HG02610 (cell line): ENCODE data around the gene HGFAC.
"Not testable (repeated sequence)": the region's sequence is repeated elsewhere in the genome, so short reads cannot be mapped to it uniquely, and the experiment has no call there.

Experiments
- ATAC-seq: cut with Tn5 transposase; IDR thresholded peaks from one replicate; pipeline ENCODE4 v1.9.1; 2021; ENCODE audit warnings: mild to moderate bottlenecking, moderate library complexity; ENCODE audit not compliant: unreplicated experiment

HGFAC gene

GRCh38 chr4:3440011-3440410 is 1.8 kb upstream of the HGFAC start:
- no peak for ATAC-seq

DNA sequence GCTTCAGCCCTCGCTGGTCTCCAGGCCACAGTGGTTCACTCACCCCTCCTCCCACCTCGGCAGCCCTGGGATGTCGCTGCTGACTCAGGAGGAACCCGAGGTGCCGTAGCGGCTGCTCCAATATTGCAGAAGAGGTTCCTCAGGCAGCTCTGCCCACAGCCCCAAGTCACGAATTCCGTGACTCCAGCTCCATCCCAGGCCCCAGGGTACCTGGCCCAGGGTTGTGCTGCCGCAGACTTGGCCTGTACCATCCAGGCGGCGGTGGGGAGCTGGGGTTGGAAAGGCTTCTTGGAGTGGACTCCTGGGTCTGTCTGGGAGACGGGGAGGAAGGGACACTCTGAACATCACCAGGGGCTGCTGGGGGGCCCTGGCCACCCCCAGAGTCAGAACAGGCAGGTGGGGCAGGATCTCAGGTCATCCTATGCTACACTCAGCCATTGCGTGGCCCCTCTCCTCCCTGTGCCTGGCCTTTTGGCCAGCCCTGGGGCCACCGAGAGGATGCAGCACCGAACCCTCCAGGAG is 728 bp upstream of the HGFAC start:
- ATAC-seq, result no peak

- ATAC-seq, result no peak
These were observed 741 bp downstream of the HGFAC start for GRCh38 chr4:3442460-3442958.

DNA sequence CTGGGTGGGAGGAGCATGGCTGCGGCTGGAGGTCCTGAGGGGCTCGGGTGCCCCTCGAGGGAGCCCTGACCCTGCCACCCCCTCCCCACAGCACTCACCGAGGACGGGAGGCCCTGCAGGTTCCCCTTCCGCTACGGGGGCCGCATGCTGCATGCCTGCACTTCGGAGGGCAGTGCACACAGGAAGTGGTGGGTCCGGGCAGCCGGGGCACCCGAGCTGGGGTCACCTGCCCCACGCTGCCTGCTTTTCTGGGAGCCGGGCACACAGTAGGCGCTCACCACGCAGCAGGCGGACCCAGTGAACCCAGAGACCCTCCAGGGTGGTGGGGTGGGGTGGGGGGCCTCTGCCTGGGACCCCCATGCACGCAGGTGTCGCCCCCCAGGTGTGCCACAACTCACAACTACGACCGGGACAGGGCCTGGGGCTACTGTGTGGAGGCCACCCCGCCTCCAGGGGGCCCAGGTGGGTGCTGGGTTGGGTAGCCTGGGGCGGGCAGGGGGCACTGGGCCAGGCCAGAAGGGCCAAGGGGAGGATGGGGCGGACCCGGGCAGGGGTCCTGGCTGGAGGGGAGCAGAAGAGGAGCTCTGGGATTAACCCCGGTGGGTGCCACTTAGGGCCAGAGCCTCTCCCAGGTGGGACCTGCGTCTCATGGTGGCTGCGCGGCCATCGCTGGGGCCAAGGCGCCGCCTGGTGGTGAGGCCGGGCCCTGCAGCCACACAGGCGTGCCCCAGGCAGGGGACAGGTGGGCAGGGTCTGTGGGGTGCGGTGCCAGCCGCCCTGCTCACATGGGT is 1.4 kb downstream of the HGFAC start:
- no peak for ATAC-seq

DNA sequence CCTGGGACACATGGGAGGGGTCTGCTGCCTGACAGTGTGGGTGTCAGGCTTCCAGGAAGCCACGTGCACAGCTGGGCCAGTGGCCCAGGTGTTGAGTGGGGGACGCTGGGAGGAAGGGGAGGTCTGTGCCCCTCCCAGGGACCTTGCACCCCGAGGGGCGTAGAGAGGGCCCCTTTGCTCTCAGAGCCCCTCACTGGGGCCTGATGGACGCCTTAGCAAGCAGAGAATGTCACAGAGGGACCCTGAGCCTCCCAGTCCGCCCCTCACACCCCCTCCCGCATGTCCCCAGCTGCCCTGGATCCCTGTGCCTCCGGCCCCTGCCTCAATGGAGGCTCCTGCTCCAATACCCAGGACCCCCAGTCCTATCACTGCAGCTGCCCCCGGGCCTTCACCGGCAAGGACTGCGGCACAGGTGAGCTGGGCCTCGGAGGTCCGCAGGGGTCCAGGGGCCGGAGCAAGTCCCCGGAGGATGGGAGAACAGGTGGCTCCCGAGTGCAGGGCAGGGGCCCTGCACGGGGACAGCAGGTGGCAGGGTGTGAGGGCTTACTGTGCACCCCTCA is 2.1 kb downstream of the HGFAC start:
- no peak for ATAC-seq

DNA sequence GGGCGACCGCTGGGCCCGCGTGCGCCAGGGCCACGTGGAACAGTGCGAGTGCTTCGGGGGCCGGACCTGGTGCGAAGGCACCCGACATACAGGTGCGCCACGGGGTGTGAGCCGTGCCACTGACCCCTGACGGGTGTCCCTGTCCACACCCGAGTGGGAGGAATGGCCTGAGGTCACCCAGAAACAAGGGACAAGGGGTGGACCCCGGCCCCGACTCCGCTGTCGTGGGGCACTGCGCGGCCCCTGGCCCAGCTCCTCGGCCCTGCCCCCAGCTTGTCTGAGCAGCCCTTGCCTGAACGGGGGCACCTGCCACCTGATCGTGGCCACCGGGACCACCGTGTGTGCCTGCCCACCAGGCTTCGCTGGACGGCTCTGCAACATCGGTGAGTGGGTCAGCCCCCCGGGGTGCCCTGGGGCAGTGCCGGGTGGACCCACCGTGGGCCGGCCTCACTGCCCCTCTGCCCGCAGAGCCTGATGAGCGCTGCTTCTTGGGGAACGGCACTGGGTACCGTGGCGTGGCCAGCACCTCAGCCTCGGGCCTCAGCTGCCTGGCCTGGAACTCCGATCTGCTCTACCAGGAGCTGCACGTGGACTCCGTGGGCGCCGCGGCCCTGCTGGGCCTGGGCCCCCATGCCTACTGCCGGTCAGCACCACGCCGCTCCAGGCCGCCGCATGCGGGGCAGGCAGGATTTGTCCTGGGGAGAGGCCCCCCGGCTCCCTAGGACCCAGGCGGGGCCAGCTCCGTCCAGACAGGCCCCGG is 2.8 kb downstream of the HGFAC start:
- ATAC-seq, result no peak

DNA sequence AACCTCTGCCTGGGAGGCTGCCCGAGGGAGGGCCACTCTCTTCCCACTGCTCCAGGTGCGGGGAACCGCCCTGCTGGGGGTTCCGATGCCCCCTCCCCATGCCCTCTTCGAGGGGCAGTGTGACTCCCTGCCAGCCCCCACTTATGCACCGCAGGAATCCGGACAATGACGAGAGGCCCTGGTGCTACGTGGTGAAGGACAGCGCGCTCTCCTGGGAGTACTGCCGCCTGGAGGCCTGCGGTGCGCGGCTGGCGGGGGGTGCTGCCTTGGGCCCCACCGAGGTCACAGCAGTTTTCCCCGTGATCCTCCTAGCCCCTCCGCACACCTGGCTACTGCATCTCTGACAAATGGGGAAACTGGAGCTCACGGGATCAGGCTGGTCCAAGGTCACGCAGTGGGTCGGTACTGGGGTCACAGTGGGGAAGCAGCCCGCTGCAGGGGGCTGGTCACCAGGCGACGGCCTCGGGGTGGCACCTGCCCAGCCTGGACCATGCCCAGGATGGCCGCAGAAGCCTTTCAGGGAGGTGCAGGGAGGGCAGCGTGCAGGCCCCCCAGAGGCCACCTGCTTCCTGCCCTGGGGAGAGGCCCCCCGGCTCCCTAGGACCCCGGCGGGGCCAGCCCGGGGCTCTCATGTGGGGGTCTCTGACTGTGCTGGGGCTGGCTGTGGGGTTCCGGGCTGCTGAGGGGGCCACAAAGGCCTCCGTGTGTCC is 3.5 kb downstream of the HGFAC start:
- no peak for ATAC-seq

GRCh38 chr4:3445829-3446545 is 4.2 kb downstream of the HGFAC start:
- ATAC-seq, result no peak

- no peak for ATAC-seq
These were observed 5.0 kb downstream of the HGFAC start for GRCh38 chr4:3446631-3447320.

GRCh38 chr4:3447431-3448395 is 5.9 kb downstream of the HGFAC start:
- no peak for ATAC-seq

DNA sequence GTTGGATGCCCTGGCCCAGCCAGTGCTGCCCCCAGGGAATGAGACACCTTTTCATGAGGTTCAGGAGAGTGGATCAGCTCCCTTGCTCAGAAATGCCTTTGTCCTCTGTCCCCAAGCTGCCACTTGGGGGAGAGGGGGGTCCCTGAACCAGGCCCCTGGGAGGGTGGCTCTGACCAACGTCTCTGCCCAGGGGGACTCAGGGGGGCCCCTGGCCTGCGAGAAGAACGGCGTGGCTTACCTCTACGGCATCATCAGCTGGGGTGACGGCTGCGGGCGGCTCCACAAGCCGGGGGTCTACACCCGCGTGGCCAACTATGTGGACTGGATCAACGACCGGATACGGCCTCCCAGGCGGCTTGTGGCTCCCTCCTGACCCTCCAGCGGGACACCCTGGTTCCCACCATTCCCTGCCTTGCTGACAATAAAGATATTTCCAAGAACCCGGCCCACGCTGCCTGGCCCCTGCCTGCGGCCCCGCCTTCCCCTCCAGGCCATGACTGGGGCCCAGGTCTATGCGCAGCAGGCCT is 7.3 kb downstream of the HGFAC start:
- ATAC-seq, result no peak

- ATAC-seq, result no peak
These were observed 8.1 kb downstream of the HGFAC start for GRCh38 chr4:3449574-3450534.

DNA sequence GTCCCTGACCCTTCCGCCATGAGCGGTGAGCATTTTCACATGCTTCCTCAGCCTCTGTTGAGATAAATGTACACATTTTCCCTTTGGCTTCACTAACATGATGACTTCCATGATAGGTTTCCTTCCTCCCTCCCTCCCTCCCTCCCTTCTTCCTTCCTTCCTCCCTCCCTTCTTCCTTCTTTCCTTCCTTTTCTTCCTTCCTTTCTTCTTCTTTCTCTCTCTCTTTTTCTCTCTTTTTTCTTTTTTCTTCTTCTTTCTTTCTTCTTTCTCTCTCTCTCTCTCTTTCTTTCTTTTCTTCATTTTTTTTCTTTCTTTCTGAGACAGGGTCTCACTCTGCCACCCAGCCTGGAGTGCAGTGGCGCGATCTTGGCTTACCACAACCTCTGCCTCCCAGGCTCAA is 8.9 kb downstream of the HGFAC start:
- no peak for ATAC-seq

- ATAC-seq, result no peak
These were observed 10.2 kb downstream of the HGFAC start for GRCh38 chr4:3451956-3452355.

- ATAC-seq, result no peak
These were observed 10.6 kb downstream of the HGFAC start for GRCh38 chr4:3452376-3452775.

DNA sequence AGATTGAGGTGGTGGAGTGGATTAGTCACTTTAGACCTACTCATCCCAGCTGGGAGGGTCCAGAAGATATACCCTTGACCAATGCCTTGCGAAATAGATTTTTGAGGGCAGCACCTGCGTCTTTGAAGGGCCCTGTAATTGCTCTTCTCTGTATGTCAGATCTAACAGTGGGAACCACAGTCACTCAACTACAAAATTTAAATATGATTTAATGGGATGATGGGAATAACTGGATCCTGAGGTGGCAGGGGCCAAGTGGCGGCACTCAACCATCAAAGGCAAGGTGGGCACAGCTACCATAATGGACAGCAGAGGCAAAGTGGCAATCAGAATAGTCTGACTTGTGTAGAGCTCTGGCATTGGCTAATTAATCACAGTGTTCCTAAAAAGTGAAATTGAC is 13.8 kb downstream of the HGFAC start:
- not testable (repeated sequence) for ATAC-seq

- ATAC-seq, result no peak
These were observed 16.6 kb downstream of the HGFAC start for GRCh38 chr4:3458371-3458770.
